Uterus (tissue), 4 donors: ENCODE data around the gene PTPRE. TPM values are rescaled to one million over a fixed set of nuclear protein-coding genes. Genes with fewer than 3 reads are reported as not detected.

Experiments used
- DNase-seq, 2 donors: peaks; one replicate each; pipeline ENCODE4 v3.0.0-alpha.2; 2019 to 2020
- H3K27ac ChIP-seq, 2 donors: fragments of 200-600 bp; sonication (generic); 1 replicate in 1 of 2; 2 replicates in 1 of 2; pipeline ENCODE4 v1.5.1; 2016 to 2018
- H3K27me3 ChIP-seq, 2 donors: fragments of 200-600 bp; sonication (generic); one replicate each; pipeline ENCODE4 v1.5.1; 2018 to 2019; ENCODE audit warnings: control low read depth in 1 of 2
- H3K36me3 ChIP-seq, 2 donors: fragments of 200-600 bp; sonication (generic); one replicate each; pipeline ENCODE4 v1.5.1; 2019; ENCODE audit warnings: control low read depth in 1 of 2
- H3K4me1 ChIP-seq, 2 donors: fragments of 200-600 bp; sonication (generic); one replicate each; pipeline ENCODE4 v1.5.1; 2018 to 2019; ENCODE audit warnings: control low read depth in 1 of 2
- H3K4me3 ChIP-seq, 2 donors: fragments of 200-600 bp; sonication (generic); 1 replicate in 1 of 2; 2 replicates in 1 of 2; pipeline ENCODE4 v1.5.1; 2018 to 2019; ENCODE audit warnings: mild to moderate bottlenecking in 1 of 2
- H3K9me3 ChIP-seq, 2 donors: fragments of 200-600 bp; sonication (generic); one replicate each; pipeline ENCODE4 v1.5.1; 2019; ENCODE audit warnings: control low read depth in 1 of 2
- CTCF ChIP-seq, 4 experiments: fragments of 200-600 bp in 2 of 4; fragments of 450-650 bp in 2 of 4; sonication (generic) in 2 of 4; IDR thresholded peaks; one replicate each; pipeline ENCODE4 v1.5.1; 2016 to 2019; ENCODE audit warnings: antibody characterized with exemption in 4 of 4, mild to moderate bottlenecking in 2 of 4, moderate library complexity in 1 of 4
- POLR2A ChIP-seq, 2 donors: fragments of 450-650 bp; IDR thresholded peaks; one replicate each; pipeline ENCODE4 v1.6.1; 2016; ENCODE audit warnings: antibody characterized with exemption in 2 of 2, mild to moderate bottlenecking in 1 of 2, moderate library complexity in 1 of 2
- intact Hi-C: fragments of 100-400 bp; cut with DNase I; formaldehyde crosslinking; loops from one replicate; pipeline ENCODE4 v1.15.1; 2023; ENCODE audit warnings: low total_unique reads
- total RNA-seq, 4 donors: library from RNA; depleted of rRNA in 3 of 4; stranded (reverse); fragments of >200 nt in 3 of 4; gene quantifications; one replicate each; pipeline versions ENCODE4 v1.1.0 to v1.2.4, GENCODE V29; 2014 to 2023
- donor health status: DM: yes; HTN: yes; CAD: no.

The PTPRE gene
- total RNA-seq, 4 donors from 2014 or later: 9.4 to 18.9 (median 16.3) TPM

GRCh38 chr10:128084364-128084763 is 177.5 kb downstream of the PTPRE start:
- no peak overlapping the region for H3K27ac ChIP-seq
- DNase-seq: no peak
- no peaks in the 10 kb centered on the region for H3K4me1 ChIP-seq
- H3K4me3 ChIP-seq: no peak overlapping the region
- TF ChIP-seq POLR2A (IDR thresholded peaks at IDR 0.05) (no peak), CTCF (IDR thresholded peaks at IDR 0.05) (no peak)
- H3K36me3 ChIP-seq: no peaks in the 10 kb centered on the region
- H3K27me3 ChIP-seq: no peaks in the 10 kb centered on the region
- intact Hi-C loops: no loop called here
- no peaks in the 10 kb centered on the region for H3K9me3 ChIP-seq

DNA sequence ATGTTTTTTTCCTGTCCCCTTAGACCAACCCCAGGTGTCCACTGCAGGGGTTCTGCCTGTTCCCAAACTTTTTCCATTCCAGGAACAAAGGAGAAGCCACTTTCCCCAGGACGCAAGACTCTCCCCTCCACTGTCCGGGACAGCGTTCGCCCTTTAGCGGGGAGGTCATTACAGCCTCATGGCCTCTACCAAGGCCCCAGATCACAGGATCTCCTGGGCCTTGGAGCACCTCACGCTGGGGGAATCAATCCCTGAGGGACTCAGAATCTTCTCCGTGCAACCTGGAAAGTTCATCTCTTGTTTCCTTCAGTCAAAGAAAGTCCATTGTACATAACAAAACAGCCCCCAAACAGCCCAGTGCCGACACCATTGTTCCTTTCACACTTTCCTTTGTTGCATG is 178.1 kb downstream of the PTPRE start:
- no peaks in the 10 kb centered on the region for H3K9me3 ChIP-seq
- H3K27ac ChIP-seq: no peak overlapping the region
- no peaks in the 10 kb centered on the region for H3K27me3 ChIP-seq
- no peaks in the 10 kb centered on the region for H3K4me1 ChIP-seq
- no peaks in the 10 kb centered on the region for H3K36me3 ChIP-seq
- intact Hi-C loops: no loop called here
- H3K4me3 ChIP-seq: no peak overlapping the region
- TF ChIP-seq POLR2A (IDR thresholded peaks at IDR 0.05) (no peak), CTCF (IDR thresholded peaks at IDR 0.05) (no peak)
- no peak for DNase-seq

GRCh38 chr10:128086003-128086863 is 179.3 kb downstream of the PTPRE start:
- Histone ChIP-seq H3K27ac (no peak overlapping the region), H3K9me3 (no peaks in the 10 kb centered on the region), H3K4me3 (no peak overlapping the region), H3K4me1 (no peaks in the 10 kb centered on the region), H3K36me3 (no peaks in the 10 kb centered on the region), H3K27me3 (no peaks in the 10 kb centered on the region)
- intact Hi-C loops: no loop called here
- no peak for DNase-seq
- TF ChIP-seq POLR2A (IDR thresholded peaks at IDR 0.05): no peak
- no peak for TF ChIP-seq CTCF (IDR thresholded peaks at IDR 0.05)

DNA sequence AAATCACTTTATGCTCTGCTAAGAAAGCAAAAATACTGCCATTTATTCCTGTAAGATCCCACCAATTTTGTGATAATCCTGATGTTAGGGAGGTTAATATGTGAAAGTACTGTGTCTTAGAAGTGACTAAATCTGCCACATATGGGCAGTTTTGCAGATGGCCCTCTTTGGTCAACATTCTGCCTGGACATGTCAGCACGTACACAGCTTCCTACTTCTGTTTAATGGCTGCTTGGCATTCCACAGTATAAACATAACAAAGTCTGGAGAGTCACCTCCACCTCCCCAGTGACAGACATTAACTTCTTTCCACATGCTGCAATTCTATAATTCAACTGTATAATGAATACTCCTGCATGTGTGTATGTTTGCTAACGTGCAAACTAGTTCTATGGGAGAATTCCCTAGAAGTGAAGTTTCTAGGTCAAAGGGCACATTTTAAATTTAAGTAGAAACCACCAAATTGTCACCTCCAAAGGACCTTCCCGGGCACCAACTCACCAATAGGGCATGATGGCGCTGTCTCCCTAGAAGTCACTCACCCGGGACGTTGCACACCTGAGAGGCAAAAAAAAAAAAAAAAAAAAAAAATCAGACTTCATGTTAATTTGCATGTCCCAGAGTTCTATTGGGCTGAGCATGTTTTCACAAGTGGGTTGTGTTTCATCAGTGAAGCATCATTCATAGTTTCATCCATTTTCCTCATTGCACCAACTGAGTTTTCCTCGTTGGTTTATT is 180.4 kb downstream of the PTPRE start:
- DNase-seq: no peak
- Histone ChIP-seq H3K36me3 (no peaks in the 10 kb centered on the region), H3K27me3 (no peaks in the 10 kb centered on the region), H3K4me1 (no peaks in the 10 kb centered on the region), H3K27ac (no peak overlapping the region), H3K9me3 (no peaks in the 10 kb centered on the region), H3K4me3 (no peak overlapping the region)
- intact Hi-C loops: no loop called here
- TF ChIP-seq POLR2A (IDR thresholded peaks at IDR 0.05) (no peak), CTCF (IDR thresholded peaks at IDR 0.05) (no peak)
